Natural killer cell (primary cell): Measurements from ENCODE around the gene MEN1. TPM values are rescaled to one million over a fixed set of nuclear protein-coding genes. Genes with fewer than 3 reads are reported as not detected.

Experiments used
- ATAC-seq, 3 donors: fragments of 150-1000 bp in 2 of 3; fragments of 200-7000 bp in 1 of 3; cut with Tn5 transposase; 1 replicate in 1 of 3; 2 replicates in 2 of 3; pipeline ENCODE4 v1.10.0; 2021; ENCODE audit warnings: mild to moderate bottlenecking in 2 of 3, moderate library complexity in 2 of 3
- DNase-seq, 2 donors: peaks; one replicate each; pipeline versions ENCODE4 v3.0.0 to v3.0.0-alpha.2; 2013 to 2021; ENCODE audit warnings: mixed read lengths in 1 of 2
- H3K27ac ChIP-seq: one replicate; pipeline ENCODE4 v1.5.1; 2013; ENCODE audit warnings: mild to moderate bottlenecking, low read length
- H3K27me3 ChIP-seq: one replicate; pipeline ENCODE4 v1.6.1; 2013; ENCODE audit warnings: low read length; ENCODE audit not compliant: control insufficient read depth, insufficient read depth
- H3K36me3 ChIP-seq: one replicate; pipeline ENCODE4 v1.6.1; 2013; ENCODE audit warnings: low read length; ENCODE audit not compliant: control insufficient read depth, insufficient read depth
- H3K4me1 ChIP-seq: one replicate; pipeline ENCODE4 v1.6.1; 2013; ENCODE audit warnings: low read length; ENCODE audit not compliant: control insufficient read depth, insufficient read depth
- H3K4me3 ChIP-seq: one replicate; pipeline ENCODE4 v1.5.1; 2013; ENCODE audit warnings: low read length
- H3K9me3 ChIP-seq: one replicate; pipeline ENCODE4 v1.6.1; 2013; ENCODE audit warnings: low read length; ENCODE audit not compliant: control insufficient read depth, insufficient read depth
- H3K27ac Mint-ChIP-seq, 2 donors: one replicate each; pipeline ENCODE4 v1.8.0; 2022; ENCODE audit warnings: mild to moderate bottlenecking in 2 of 2, mixed read lengths in 2 of 2, moderate library complexity in 1 of 2
- H3K27me3 Mint-ChIP-seq, 2 donors: one replicate each; pipeline ENCODE4 v1.8.0; 2022; ENCODE audit warnings: low read depth in 2 of 2, mixed read lengths in 2 of 2
- H3K36me3 Mint-ChIP-seq: one replicate; pipeline ENCODE4 v1.8.0; 2022; ENCODE audit warnings: mixed read lengths
- H3K4me1 Mint-ChIP-seq, 2 donors: one replicate each; pipeline ENCODE4 v1.8.0; 2022; ENCODE audit warnings: mixed read lengths in 2 of 2
- H3K4me3 Mint-ChIP-seq: one replicate; pipeline ENCODE4 v1.8.0; 2022; ENCODE audit warnings: mild to moderate bottlenecking, moderate library complexity, mixed read lengths
- H3K9me3 Mint-ChIP-seq, 2 donors: one replicate each; pipeline ENCODE4 v1.8.0; 2022; ENCODE audit warnings: mixed read lengths in 2 of 2
- WGBS: methylation state at CpG from one replicate; pipeline ENCODE4 v1.1.7; 2013; ENCODE audit warnings: missing lambda C conversion rate; ENCODE audit not compliant: insufficient coverage; 5-methylcytosine and 5-hydroxymethylcytosine counted together
- intact Hi-C: fragments of 100-400 bp; cut with micrococcal nuclease; formaldehyde crosslinking; loops from one replicate; pipeline ENCODE4 v1.14.2; 2022
- total RNA-seq, 4 donors: library from RNA; stranded (reverse); fragments of 120-200 nt in 1 of 4; gene quantifications; one replicate each; pipeline versions ENCODE4 v1.2.3 to v1.2.4, GENCODE V29; 2013 to 2022
- TF ChIP-seq, protein P1 (sequence below): fragments of 200-600 bp; IDR thresholded peaks from one replicate; pipeline ENCODE4 v1.8.0; 2022; ENCODE audit warnings: antibody characterized with exemption

The MEN1 gene
- total RNA-seq, 3 donors from 2014 or later (not counting 1 experiment from before 2014, with no cell fraction given) = 29.3 to 42.2 (median 32.2) TPM

GRCh38 chr11:64849598-64850356 is 39.4 kb upstream of the MEN1 start:
- Histone ChIP-seq H3K9me3 (no peaks in the 10 kb centered on the region), H3K4me1 (peaks cover 86% of the 10 kb centered on the region), H3K4me3 (no peak overlapping the region), H3K27ac (peak overlapping the region; percentile 90), H3K36me3 (peaks cover 20% of the 10 kb centered on the region), H3K27me3 (no peaks in the 10 kb centered on the region)
- DNase-seq (no peak), ATAC-seq (no peak)
- peaks cover 58 to 67% of the 10 kb centered on the region in 2 donors for H3K4me1 Mint-ChIP-seq
- H3K27me3 Mint-ChIP-seq = no peaks in the 10 kb centered on the region
- intact Hi-C loops = loop anchor here (5.0 to 10.0 kb wide), 3 partner anchors 163 to 485 kb away; partner anchors contain the start of genes ARL2, DPF2 and TM7SF2
- no peak overlapping the region for H3K4me3 Mint-ChIP-seq
- 74% methylated on average over 18 of the region's 19 CpGs for WGBS
- H3K36me3 Mint-ChIP-seq = no peaks in the 10 kb centered on the region
- peak overlapping the region; percentile 95 to 96 for H3K27ac Mint-ChIP-seq
- TF ChIP-seq, protein P1, sequence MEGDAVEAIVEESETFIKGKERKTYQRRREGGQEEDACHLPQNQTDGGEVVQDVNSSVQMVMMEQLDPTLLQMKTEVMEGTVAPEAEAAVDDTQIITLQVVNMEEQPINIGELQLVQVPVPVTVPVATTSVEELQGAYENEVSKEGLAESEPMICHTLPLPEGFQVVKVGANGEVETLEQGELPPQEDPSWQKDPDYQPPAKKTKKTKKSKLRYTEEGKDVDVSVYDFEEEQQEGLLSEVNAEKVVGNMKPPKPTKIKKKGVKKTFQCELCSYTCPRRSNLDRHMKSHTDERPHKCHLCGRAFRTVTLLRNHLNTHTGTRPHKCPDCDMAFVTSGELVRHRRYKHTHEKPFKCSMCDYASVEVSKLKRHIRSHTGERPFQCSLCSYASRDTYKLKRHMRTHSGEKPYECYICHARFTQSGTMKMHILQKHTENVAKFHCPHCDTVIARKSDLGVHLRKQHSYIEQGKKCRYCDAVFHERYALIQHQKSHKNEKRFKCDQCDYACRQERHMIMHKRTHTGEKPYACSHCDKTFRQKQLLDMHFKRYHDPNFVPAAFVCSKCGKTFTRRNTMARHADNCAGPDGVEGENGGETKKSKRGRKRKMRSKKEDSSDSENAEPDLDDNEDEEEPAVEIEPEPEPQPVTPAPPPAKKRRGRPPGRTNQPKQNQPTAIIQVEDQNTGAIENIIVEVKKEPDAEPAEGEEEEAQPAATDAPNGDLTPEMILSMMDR = no peak
- no peaks in the 10 kb centered on the region for H3K9me3 Mint-ChIP-seq

DNA sequence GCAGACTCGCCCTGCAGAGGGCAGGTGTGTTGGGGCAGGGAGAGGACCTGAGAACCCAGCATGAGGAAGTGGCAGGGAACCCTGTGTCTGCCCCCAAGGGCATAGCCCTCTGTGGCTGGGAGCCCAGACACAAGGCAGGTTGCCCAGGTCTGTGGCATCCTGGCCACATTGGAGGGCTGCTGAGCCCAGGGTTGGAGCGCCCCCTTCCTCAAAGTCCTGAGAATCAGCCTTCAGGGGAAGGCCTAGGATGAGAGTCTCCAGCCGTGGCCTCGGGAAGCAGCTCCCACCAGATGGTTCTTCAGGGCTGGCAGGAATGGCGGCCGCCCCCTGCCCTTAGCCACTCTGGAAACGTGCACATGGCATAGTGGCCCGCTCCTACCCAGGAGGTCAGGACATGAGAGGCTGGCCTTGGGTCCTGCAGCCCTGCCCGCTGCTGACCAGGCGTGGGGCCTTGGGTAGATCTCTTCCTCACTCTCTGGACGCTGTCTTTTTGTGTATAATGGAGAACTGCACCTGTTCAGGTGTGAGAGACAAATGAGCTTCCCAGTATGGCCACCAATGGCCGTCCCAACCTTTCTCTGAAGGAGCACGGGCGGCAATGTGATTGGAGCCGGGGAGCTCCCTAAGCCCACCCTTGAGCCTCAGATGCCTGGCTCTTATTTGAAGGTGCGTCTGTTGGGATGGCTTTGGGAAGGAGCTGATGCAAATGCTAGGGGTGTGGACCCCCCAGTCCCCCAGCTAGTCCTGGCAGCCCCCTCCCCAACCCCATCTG is 38.7 kb upstream of the MEN1 start:
- peak overlapping the region; percentile 70 for H3K4me3 Mint-ChIP-seq
- peak overlapping the region; percentile 90 for H3K27ac ChIP-seq

DNA sequence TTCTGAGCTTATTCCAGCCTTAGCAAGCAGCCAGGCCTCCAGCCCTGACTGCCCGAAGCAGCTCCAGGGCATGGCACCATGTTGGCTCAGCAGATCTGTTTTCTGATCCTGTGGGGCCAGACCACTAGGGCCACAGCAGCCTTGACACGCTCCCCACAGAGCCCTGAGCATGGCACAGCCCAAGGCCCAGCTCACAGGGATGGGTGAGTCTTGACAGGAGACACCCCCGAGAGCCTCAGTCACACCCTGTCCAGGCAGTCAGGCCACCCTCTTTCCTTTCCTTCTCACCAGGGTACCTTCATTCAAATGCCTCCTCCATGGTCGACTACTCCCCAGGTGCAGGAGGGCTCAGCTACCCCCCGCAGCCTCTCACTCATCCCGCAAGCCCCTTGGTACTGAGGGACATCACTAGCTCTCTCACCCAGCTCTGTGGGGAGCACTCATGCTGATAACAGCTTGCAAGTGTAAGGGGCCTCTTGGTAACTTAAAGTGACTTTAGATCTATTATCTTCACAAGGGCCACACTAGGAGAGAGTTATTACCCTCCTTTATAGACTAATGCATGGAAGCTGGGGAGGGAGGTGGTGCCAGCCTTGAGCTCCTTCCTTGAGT is 38.0 kb upstream of the MEN1 start:
- Histone ChIP-seq H3K9me3 (no peaks in the 10 kb centered on the region), H3K27ac (peak overlapping the region; percentile 43), H3K4me3 (no peak overlapping the region), H3K36me3 (peaks cover 5% of the 10 kb centered on the region), H3K27me3 (no peaks in the 10 kb centered on the region), H3K4me1 (peaks cover 82% of the 10 kb centered on the region)
- peak overlapping the region; percentile 95 to 96 for H3K27ac Mint-ChIP-seq
- 53% methylated on average over 6 of the region's 6 CpGs for WGBS
- H3K36me3 Mint-ChIP-seq = no peaks in the 10 kb centered on the region
- peaks cover 57 to 65% of the 10 kb centered on the region in 2 donors for H3K4me1 Mint-ChIP-seq
- H3K27me3 Mint-ChIP-seq = no peaks in the 10 kb centered on the region
- intact Hi-C loops = loop anchor here (5.0 to 10.0 kb wide), 3 partner anchors 164 to 486 kb away; partner anchors contain the start of genes ARL2, DPF2 and TM7SF2
- no peak for ATAC-seq
- H3K9me3 Mint-ChIP-seq = no peaks in the 10 kb centered on the region
- no peak for DNase-seq
- TF ChIP-seq, protein P1 = no peak
- peak overlapping the region; percentile 70 for H3K4me3 Mint-ChIP-seq

More for the DNA sequence above, 38.7 kb upstream of the MEN1 start:
- ATAC-seq = no peak
- H3K36me3 ChIP-seq = peaks cover 12% of the 10 kb centered on the region
- intact Hi-C loops = loop anchor here (5.0 to 10.0 kb wide), 3 partner anchors 163 to 486 kb away; partner anchors contain the start of genes ARL2, DPF2 and TM7SF2
- H3K36me3 Mint-ChIP-seq = no peaks in the 10 kb centered on the region
- peaks cover 82% of the 10 kb centered on the region for H3K4me1 ChIP-seq
- WGBS = 78% methylated on average over 15 of the region's 16 CpGs
- no peaks in the 10 kb centered on the region for H3K9me3 Mint-ChIP-seq
- no peak overlapping the region for H3K4me3 ChIP-seq
- TF ChIP-seq, protein P1 = no peak
- no peaks in the 10 kb centered on the region for H3K27me3 ChIP-seq
- H3K4me1 Mint-ChIP-seq = peaks cover 55 to 62% of the 10 kb centered on the region in 2 donors
- no peaks in the 10 kb centered on the region for H3K9me3 ChIP-seq
- no peaks in the 10 kb centered on the region for H3K27me3 Mint-ChIP-seq
- DNase-seq = peak in 1 of 2 donors; percentile 64
- H3K27ac Mint-ChIP-seq = peak overlapping the region; percentile 95 to 96
